ENCODE results near the gene BCO2.

DNA sequence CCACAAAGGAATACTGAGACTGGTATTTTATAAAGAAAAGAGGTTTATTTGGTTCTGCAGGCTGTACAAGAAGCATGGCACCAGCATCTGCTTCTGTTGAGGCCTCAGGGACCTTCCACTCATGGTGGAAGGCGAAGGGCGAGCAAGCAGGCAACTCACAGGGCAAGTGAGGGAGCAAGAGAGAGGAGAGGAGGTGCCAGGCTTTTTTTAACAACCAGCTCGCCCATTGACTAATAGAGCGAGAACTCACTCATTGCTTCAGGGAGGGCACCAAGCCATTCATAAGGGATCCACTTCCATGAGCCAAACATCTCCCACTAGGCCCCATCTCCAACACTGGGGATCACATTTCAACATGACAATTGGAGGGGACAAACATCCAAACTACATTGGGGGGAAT is 52.2 kb downstream of the BCO2 start:
- TF ChIP-seq POLR2AphosphoS5 (IDR thresholded peaks at IDR 0.05; ENCODE audit: borderline replicate concordance, low read depth, low read length), result no peak
- TF ChIP-seq EZH2 (IDR thresholded peaks at IDR 0.05), result no peak

All from SK-N-MC (cell line).